Common myeloid progenitor, CD34-positive (primary cell): ENCODE measurements around the gene TRPT1.

Experiments
- CTCF ChIA-PET: fragments of 350-600 bp; sonication (Branson Sonifier 250); formaldehyde crosslinking; loops from one replicate; lab custom pipeline; 2021; ENCODE audit warnings: antibody characterized with exemption; lab: Charles Lee
- POLR2A ChIA-PET: fragments of 350-600 bp; sonication (Branson Sonifier 250); formaldehyde crosslinking; loops from one replicate; lab custom pipeline; 2021; ENCODE audit warnings: antibody characterized with exemption; lab: Charles Lee
- DNase-seq, 3 donors: peaks; one replicate each; pipeline versions ENCODE4 v3.0.0 to v3.0.0-alpha.2; 2013
- H3K27ac ChIP-seq, 2 experiments: 1 replicate in 1 of 2; 2 replicates in 1 of 2; pipeline ENCODE4 v1.7.0; 2013; ENCODE audit warnings: inconsistent platforms in 2 of 2, low read length in 2 of 2, mild to moderate bottlenecking in 2 of 2, low read depth in 1 of 2, moderate library complexity in 1 of 2; ENCODE audit not compliant: severe bottlenecking in 2 of 2, insufficient read depth in 1 of 2, poor library complexity in 1 of 2
- H3K27me3 ChIP-seq, 5 experiments: replicated peaks in 2 of 5; 1 replicate in 3 of 5; 2 replicates in 2 of 5; pipeline versions ENCODE4 v1.6.1 to v1.7.0; 2013; ENCODE audit warnings: low read length in 4 of 5, mild to moderate bottlenecking in 2 of 5, moderate library complexity in 2 of 5, inconsistent platforms in 1 of 5; ENCODE audit not compliant: insufficient read depth in 5 of 5, control insufficient read depth in 4 of 5
- H3K36me3 ChIP-seq, 4 experiments: 1 replicate in 2 of 4; 2 replicates in 2 of 4; pipeline versions ENCODE4 v1.6.1 to v1.7.0; 2013; ENCODE audit warnings: low read length in 3 of 4, control low read depth in 1 of 4, mild to moderate bottlenecking in 1 of 4; ENCODE audit not compliant: control insufficient read depth in 4 of 4, insufficient read depth in 4 of 4
- H3K4me1 ChIP-seq, 4 experiments: 1 replicate in 3 of 4; 2 replicates in 1 of 4; pipeline versions ENCODE4 v1.6.1 to v1.7.1; 2013; ENCODE audit warnings: low read length in 3 of 4, mild to moderate bottlenecking in 3 of 4, control low read depth in 1 of 4, inconsistent platforms in 1 of 4, moderate library complexity in 1 of 4; ENCODE audit not compliant: control insufficient read depth in 4 of 4, insufficient read depth in 4 of 4; ENCODE audit errors: control extremely low read depth in 1 of 4
- H3K4me3 ChIP-seq, 7 experiments: 1 replicate in 4 of 7; 2 replicates in 3 of 7; pipeline versions ENCODE4 v1.5.1 to v1.7.0; 2013; ENCODE audit warnings: mild to moderate bottlenecking in 7 of 7, low read length in 6 of 7, moderate library complexity in 6 of 7, inconsistent platforms in 2 of 7, low read depth in 2 of 7, control low read depth in 1 of 7; ENCODE audit not compliant: insufficient read depth in 4 of 7, control insufficient read depth in 1 of 7; ENCODE audit errors: extremely low read depth in 1 of 7
- H3K9me3 ChIP-seq, 5 experiments: 1 replicate in 4 of 5; 2 replicates in 1 of 5; pipeline versions ENCODE4 v1.6.1 to v1.7.1; 2013; ENCODE audit warnings: low read length in 4 of 5, mild to moderate bottlenecking in 2 of 5, inconsistent platforms in 1 of 5, low read depth in 1 of 5, moderate library complexity in 1 of 5; ENCODE audit not compliant: control insufficient read depth in 4 of 5, insufficient read depth in 2 of 5; ENCODE audit errors: control extremely low read depth in 1 of 5
- WGBS: methylation state at CpG from one replicate; pipeline ENCODE4 v1.1.5; 2013; ENCODE audit not compliant: insufficient coverage; 5-methylcytosine and 5-hydroxymethylcytosine counted together

TRPT1 gene

DNA sequence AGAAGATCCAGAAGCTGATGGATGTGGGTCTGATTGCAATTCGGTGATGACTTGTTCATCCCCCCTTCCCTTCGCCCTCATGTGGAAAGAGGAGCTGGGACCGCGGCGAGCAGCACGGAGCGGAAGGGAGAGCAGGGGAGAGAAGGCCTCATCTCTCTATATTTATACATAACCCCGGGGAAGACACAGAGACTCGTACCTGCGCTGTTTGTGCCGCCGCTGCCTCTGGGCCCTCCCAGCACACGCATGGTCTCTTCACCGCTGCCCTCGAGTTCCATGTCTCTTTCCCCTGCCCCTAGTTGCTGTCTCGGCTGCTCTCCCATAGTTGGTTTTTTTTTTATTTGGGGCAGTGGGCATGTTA is 21.9 kb downstream of the TRPT1 start:
- Histone ChIP-seq H3K9me3 (no peaks in the 10 kb centered on the region), H3K4me3 (no peak overlapping the region), H3K27me3 (no peaks in the 10 kb centered on the region), H3K36me3 (peaks cover 8 to 54% (median 38%) of the 10 kb centered on the region in 4 experiments), H3K27ac (no peak overlapping the region), H3K4me1 (peaks cover 5 to 51% (median 51%) of the 10 kb centered on the region in 4 experiments)
- ChIA-PET CTCF (interaction anchor here (0.6 to 15.6 kb wide), 19 partner anchors 8 to 151 kb away, joined by 3 to 321 read pairs (median 10); partner anchors contain the start of genes CATSPERZ, DNAJC4, ESRRA and FKBP2), POLR2A (interaction anchor here (1.0 to 5.9 kb wide), 5 partner anchors 13 to 100 kb away, joined by 3 to 74 read pairs (median 28); partner anchors contain the start of genes FKBP2 and PPP1R14B)
- DNase-seq: no peak
- WGBS: 98% methylated on average over 8 of the region's 16 CpGs

DNA sequence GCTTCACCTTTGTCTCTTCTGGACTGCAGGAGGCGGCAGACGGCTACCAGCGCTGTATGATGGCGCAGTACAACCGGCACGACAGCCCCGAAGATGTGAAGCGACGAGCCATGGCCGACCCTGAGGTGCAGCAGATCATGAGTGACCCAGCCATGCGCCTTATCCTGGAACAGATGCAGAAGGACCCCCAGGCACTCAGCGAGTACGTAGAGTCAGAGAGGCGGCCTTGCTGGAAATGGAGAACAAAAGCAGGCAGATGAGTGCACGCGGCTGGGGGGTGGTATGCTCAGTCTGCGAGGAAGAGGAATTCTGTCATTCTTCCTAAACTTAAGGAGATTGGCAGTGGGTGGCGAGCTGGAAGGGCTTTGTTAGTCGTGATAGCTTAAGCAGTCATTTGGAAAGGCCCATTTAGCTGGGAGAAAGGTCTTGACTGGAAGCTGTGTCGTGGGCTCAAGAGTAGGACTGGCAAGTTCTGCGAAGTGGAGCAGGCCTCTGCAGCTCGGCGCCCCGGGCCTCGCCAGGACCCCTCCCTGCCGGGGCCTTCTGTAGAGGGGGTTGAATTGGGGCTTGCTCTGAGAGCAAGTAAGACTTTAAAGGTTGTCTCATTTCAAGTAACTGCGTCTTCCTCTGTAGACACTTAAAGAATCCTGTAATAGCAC is 22.4 kb downstream of the TRPT1 start:
- Histone ChIP-seq H3K36me3 (peaks cover 8 to 49% (median 36%) of the 10 kb centered on the region in 4 experiments), H3K9me3 (no peaks in the 10 kb centered on the region), H3K27ac (no peak overlapping the region), H3K4me1 (peaks cover 5 to 46% (median 46%) of the 10 kb centered on the region in 4 experiments), H3K4me3 (no peak overlapping the region), H3K27me3 (no peaks in the 10 kb centered on the region)
- ChIA-PET POLR2A (interaction anchor here (0.5 to 5.9 kb wide), 4 partner anchors 9 to 101 kb away, joined by 3 to 74 read pairs (median 28); partner anchors contain the start of genes FKBP2 and PPP1R14B), CTCF (interaction anchor here (0.6 to 15.6 kb wide), 14 partner anchors 15 to 99 kb away, joined by 3 to 321 read pairs (median 18); partner anchors contain the start of genes CATSPERZ, DNAJC4, ESRRA and FKBP2)
- 97% methylated on average over 15 of the region's 27 CpGs for WGBS
- DNase-seq: no peak

DNA sequence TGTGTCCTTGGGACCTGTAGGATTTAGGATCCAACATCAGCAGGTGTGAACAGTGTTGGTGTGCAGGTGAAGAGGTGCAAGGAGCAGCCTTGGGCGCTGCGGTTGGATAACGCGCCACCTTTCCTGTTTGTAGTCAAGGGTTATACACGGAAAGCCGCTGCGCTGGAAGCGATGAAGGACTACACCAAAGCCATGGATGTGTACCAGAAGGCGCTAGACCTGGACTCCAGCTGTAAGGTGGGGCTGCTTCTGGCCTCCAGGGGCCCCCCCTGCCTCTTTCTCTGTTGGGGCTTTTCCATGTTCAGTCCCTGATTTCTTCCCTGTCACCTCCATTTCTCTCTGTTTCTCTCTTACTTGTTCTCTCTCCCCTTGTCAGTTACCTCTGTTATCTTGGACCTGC is 23.0 kb downstream of the TRPT1 start:
- POLR2A ChIA-PET: interaction anchor here (0.5 to 5.9 kb wide), 2 partner anchors 10 to 14 kb away, joined by 3 to 49 read pairs; no protein-coding TSS in a partner anchor
- H3K27me3 ChIP-seq: no peaks in the 10 kb centered on the region

DNA sequence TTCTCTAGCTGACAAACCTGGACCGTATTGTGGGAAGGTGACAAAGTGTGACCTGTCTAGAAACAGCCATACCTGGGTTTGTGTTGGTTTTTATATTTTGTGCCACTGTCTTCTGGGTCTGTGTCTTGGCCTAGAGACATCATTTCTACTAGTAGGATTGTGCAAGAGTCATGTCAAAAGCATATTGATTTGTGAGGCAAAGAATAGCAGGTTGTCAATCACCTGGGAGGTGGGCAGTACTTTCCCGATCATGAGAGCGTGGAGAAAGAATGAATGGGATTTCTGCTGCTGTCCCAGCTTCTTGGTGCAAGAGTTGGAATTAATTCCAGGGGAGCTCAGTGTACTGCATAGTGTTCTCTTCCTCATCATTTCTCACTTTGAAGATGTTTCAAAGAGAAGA is 24.4 kb downstream of the TRPT1 start:
- Histone ChIP-seq H3K4me3 (no peak overlapping the region), H3K27me3 (no peaks in the 10 kb centered on the region), H3K36me3 (peaks cover 18 to 62% (median 50%) of the 10 kb centered on the region in 4 experiments), H3K4me1 (peaks cover 5 to 34% (median 26%) of the 10 kb centered on the region in 4 experiments), H3K27ac (no peak overlapping the region), H3K9me3 (no peaks in the 10 kb centered on the region)
- 97% methylated on average over 3 of the region's 3 CpGs for WGBS
- POLR2A ChIA-PET: no interaction called here
- CTCF ChIA-PET: interaction anchor here (1.0 to 15.6 kb wide), 6 partner anchors 13 to 130 kb away, joined by 3 to 321 read pairs (median 106); partner anchors contain the start of genes CATSPERZ, ESRRA, FKBP2 and NUDT22
- DNase-seq: no peak

More for the DNA sequence above, 23.0 kb downstream of the TRPT1 start:
- no peak overlapping the region for H3K27ac ChIP-seq
- H3K4me1 ChIP-seq: peaks cover 5 to 46% (median 40%) of the 10 kb centered on the region in 4 experiments
- H3K36me3 ChIP-seq: peaks cover 11 to 49% (median 37%) of the 10 kb centered on the region in 4 experiments
- DNase-seq: no peak
- H3K4me3 ChIP-seq: no peak overlapping the region
- WGBS: 99% methylated on average over 9 of the region's 9 CpGs
- no peaks in the 10 kb centered on the region for H3K9me3 ChIP-seq
- CTCF ChIA-PET: interaction anchor here (2.1 to 15.6 kb wide), 7 partner anchors 15 to 100 kb away, joined by 4 to 321 read pairs (median 88); partner anchors contain the start of genes CATSPERZ, DNAJC4, ESRRA and FKBP2

DNA sequence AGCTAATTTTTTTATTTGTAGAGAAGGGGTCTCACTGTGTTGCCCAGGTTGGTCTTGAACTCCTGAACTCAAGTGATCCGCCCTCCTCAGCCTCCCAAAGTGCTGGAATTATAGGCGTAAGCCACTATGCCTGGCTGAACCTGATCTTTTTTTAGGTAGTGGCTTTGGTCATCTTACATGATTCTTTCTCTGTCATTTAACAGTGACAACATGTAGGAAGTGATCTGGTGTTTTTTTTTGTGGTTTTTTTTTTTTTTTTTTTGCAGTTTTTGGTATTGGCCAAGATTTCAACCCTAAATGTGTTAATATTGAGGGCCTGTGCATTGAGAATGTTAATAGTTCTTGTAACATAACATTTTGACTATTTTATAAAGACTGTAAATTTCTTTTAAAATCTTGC is 27.5 kb downstream of the TRPT1 start:
- Histone ChIP-seq H3K27me3 (no peaks in the 10 kb centered on the region), H3K4me3 (no peak overlapping the region), H3K9me3 (no peaks in the 10 kb centered on the region), H3K4me1 (peaks cover 0 to 5% (median 0%) of the 10 kb centered on the region in 4 experiments), H3K36me3 (peaks cover 31 to 84% (median 70%) of the 10 kb centered on the region in 4 experiments), H3K27ac (no peak overlapping the region)
- ChIA-PET POLR2A (no interaction called here), CTCF (interaction anchor here (0.8 to 2.1 kb wide), 2 partner anchors 17 to 34 kb away, joined by 3 to 7 read pairs; no protein-coding TSS in a partner anchor)
- DNase-seq: no peak
- no CpG with 5 or more reads among the region's 2 CpGs for WGBS

DNA sequence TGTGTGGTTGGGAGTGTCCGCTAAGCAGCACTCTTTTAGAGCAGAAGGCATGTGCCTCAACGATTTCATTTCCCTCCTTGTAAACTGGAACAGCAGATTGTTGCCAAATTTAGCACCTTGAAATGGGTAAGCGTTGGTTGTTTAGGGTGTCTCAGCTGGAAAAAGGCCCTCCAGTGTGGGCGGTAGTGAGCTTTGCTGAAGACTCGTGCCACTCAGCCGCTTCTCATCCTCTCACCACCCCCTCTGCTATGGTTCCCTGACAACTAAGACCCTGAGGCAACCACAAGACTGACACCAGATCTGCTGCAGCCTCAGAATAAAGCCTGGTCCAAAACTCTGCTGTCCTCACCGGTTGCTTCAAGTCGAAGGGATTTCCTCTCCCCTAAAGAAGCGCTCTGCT is 29.4 kb downstream of the TRPT1 start:
- POLR2A ChIA-PET: interaction anchor here (1.7 kb wide), 1 partner anchor 11 kb away, joined by 6 read pairs; the partner anchor contains the start of gene STIP1
- Histone ChIP-seq H3K27ac (no peak overlapping the region), H3K9me3 (no peaks in the 10 kb centered on the region), H3K4me3 (no peak overlapping the region), H3K4me1 (peaks cover 0 to 5% (median 0%) of the 10 kb centered on the region in 4 experiments), H3K36me3 (peaks cover 31 to 79% (median 65%) of the 10 kb centered on the region in 4 experiments), H3K27me3 (no peaks in the 10 kb centered on the region)
- CTCF ChIA-PET: interaction anchor here (0.6 to 4.1 kb wide), 7 partner anchors 9 to 1324 kb away, joined by 3 to 27 read pairs (median 4); partner anchors contain the start of genes FERMT3 and PLCB3
- WGBS: 100% methylated on average over 2 of the region's 9 CpGs
- DNase-seq: no peak
